ENCODE measurements around the gene FCGBP.
"Not testable (repeated sequence)": the region's sequence is repeated elsewhere in the genome, so short reads cannot be mapped to it uniquely, and the experiment has no call there.

FCGBP gene
- total RNA-seq = 24.5 to 742 (median 181) reads per million in 17 experiments

GRCh38 chr19:39934584-39935363, at the start of gene FCGBP:
FCGBP (minus strand) TSS chr19:39934634.
- DNase-seq = peak in 1 of 4 experiments; percentile 24

GRCh38 chr19:39983695-39984300, 49.4 kb upstream of the FCGBP start:
- no peak for DNase-seq

GRCh38 chr19:39982883-39983282, 48.4 kb upstream of the FCGBP start:
- no peak for DNase-seq

GRCh38 chr19:39974377-39975155, 40.1 kb upstream of the FCGBP start:
- no peak for DNase-seq

- peak in 3 of 4 experiments; percentile 19 to 38 (median 21) for DNase-seq
Observed at GRCh38 chr19:39971380-39972035, 37.1 kb upstream of the FCGBP start.

- peak; percentile 99 to 100 (median 100) for DNase-seq
Observed at GRCh38 chr19:39970675-39971379, 36.4 kb upstream of the FCGBP start, which contains the start of gene PSMC4. PSMC4 (plus strand) TSS chr19:39971165; CDS start chr19:39971203, 38 bp downstream.

GRCh38 chr19:39970425-39970674, 35.9 kb upstream of the FCGBP start:
- DNase-seq = peak in 2 of 4 experiments; percentile 47 to 67

GRCh38 chr19:39969681-39970424, 35.4 kb upstream of the FCGBP start:
- DNase-seq = no peak

GRCh38 chr19:39969266-39969665, 34.8 kb upstream of the FCGBP start:
- DNase-seq = no peak

- no peak for DNase-seq
Observed at GRCh38 chr19:39968789-39969188, 34.4 kb upstream of the FCGBP start.

GRCh38 chr19:39967561-39967960, 33.1 kb upstream of the FCGBP start:
- no peak for DNase-seq

GRCh38 chr19:39966617-39967016, 32.2 kb upstream of the FCGBP start:
- no peak for DNase-seq

- DNase-seq = peak in 2 of 4 experiments; percentile 37 to 63
Observed at GRCh38 chr19:39963898-39964297, 29.5 kb upstream of the FCGBP start.

- DNase-seq = not testable (repeated sequence)
Observed at GRCh38 chr19:39959407-39959806, 25.0 kb upstream of the FCGBP start.

GRCh38 chr19:39958942-39959341, 24.5 kb upstream of the FCGBP start:
- DNase-seq = not testable (repeated sequence)

- DNase-seq = not testable (repeated sequence)
Observed at GRCh38 chr19:39957886-39958285, 23.5 kb upstream of the FCGBP start.

GRCh38 chr19:39953915-39954314, 19.5 kb upstream of the FCGBP start:
- DNase-seq = no peak

- DNase-seq = peak; percentile 53 to 73 (median 60)
Observed at GRCh38 chr19:39951686-39952085, 17.3 kb upstream of the FCGBP start.

GRCh38 chr19:39951065-39951650, 16.7 kb upstream of the FCGBP start:
- no peak for DNase-seq

- DNase-seq = no peak
Observed at GRCh38 chr19:39949026-39949747, 14.8 kb upstream of the FCGBP start.

Data from suppressor macrophage (primary cell).